ENCODE measurements around the gene MAT1A. TPM values are rescaled to one million over a fixed set of nuclear protein-coding genes. Genes with fewer than 3 reads are reported as not detected.

The MAT1A gene
- total RNA-seq, 1 donor from 2014 or later = 0.11 TPM

GRCh38 chr10:80273523-80274170 is 15.8 kb downstream of the MAT1A start:
- Histone ChIP-seq H3K4me3 (ENCODE audit: insufficient read depth, low read depth, low read length) (no peak overlapping the region), H3K4me2 (ENCODE audit: low read length) (no peak overlapping the region), H3K4me1 (ENCODE audit: insufficient read depth, low read length) (no peaks in the 10 kb centered on the region), H3K79me2 (ENCODE audit: insufficient read depth, low read length) (no peaks in the 10 kb centered on the region), H4K20me1 (ENCODE audit: insufficient read depth, low read length) (no peaks in the 10 kb centered on the region), H3K36me3 (ENCODE audit: insufficient read depth, low read length) (no peaks in the 10 kb centered on the region), H3K9me3 (ENCODE audit: insufficient read depth, low read depth, low read length) (no peaks in the 10 kb centered on the region), H3K27ac (ENCODE audit: low read depth, low read length) (no peak overlapping the region), H2AFZ (ENCODE audit: low read depth, low read length) (no peak overlapping the region), H3K9ac (ENCODE audit: low read length) (no peak overlapping the region), H3K27me3 (ENCODE audit: insufficient read depth, low read length) (no peaks in the 10 kb centered on the region)
- Mint-ChIP-seq H3K4me3 (ENCODE audit: unreplicated experiment) (no peak overlapping the region), H3K4me1 (ENCODE audit: low read depth, unreplicated experiment) (peaks cover 3% of the 10 kb centered on the region), H3K36me3 (ENCODE audit: low read depth, unreplicated experiment) (no peaks in the 10 kb centered on the region), H3K9me3 (ENCODE audit: unreplicated experiment) (peaks cover 2% of the 10 kb centered on the region), H3K27me3 (ENCODE audit: low read depth, unreplicated experiment) (peaks cover 23% of the 10 kb centered on the region), H3K27ac (ENCODE audit: unreplicated experiment) (no peak overlapping the region)
- DNase-seq (ENCODE audit: low read depth) (no peak), FAIRE-seq (no peak)
- TF ChIP-seq CTCF (IDR thresholded peaks at IDR 0.05; ENCODE audit: insufficient read depth, low read depth, low read length) (no peak), EZH2 (IDR thresholded peaks at IDR 0.05; ENCODE audit: insufficient read depth, low read length) (no peak)

GRCh38 chr10:80272793-80273522 is 16.5 kb downstream of the MAT1A start:
- no peaks in the 10 kb centered on the region for H4K20me1 ChIP-seq (ENCODE audit: insufficient read depth, low read length)
- no peaks in the 10 kb centered on the region for H3K79me2 ChIP-seq (ENCODE audit: insufficient read depth, low read length)
- Mint-ChIP-seq H3K27ac (ENCODE audit: unreplicated experiment) (peak overlapping the region; percentile 41), H3K4me3 (ENCODE audit: unreplicated experiment) (no peak overlapping the region), H3K27me3 (ENCODE audit: low read depth, unreplicated experiment) (peaks cover 22% of the 10 kb centered on the region), H3K4me1 (ENCODE audit: low read depth, unreplicated experiment) (peaks cover 8% of the 10 kb centered on the region), H3K36me3 (ENCODE audit: low read depth, unreplicated experiment) (no peaks in the 10 kb centered on the region), H3K9me3 (ENCODE audit: unreplicated experiment) (peaks cover 2% of the 10 kb centered on the region)
- H3K27ac ChIP-seq (ENCODE audit: low read depth, low read length) = no peak overlapping the region
- DNase-seq (ENCODE audit: low read depth) (no peak), FAIRE-seq (no peak)
- H3K36me3 ChIP-seq (ENCODE audit: insufficient read depth, low read length) = no peaks in the 10 kb centered on the region
- H2AFZ ChIP-seq (ENCODE audit: low read depth, low read length) = no peak overlapping the region
- H3K4me3 ChIP-seq (ENCODE audit: insufficient read depth, low read depth, low read length) = no peak overlapping the region
- no peak overlapping the region for H3K4me2 ChIP-seq (ENCODE audit: low read length)
- no peaks in the 10 kb centered on the region for H3K9me3 ChIP-seq (ENCODE audit: insufficient read depth, low read depth, low read length)
- no peak overlapping the region for H3K9ac ChIP-seq (ENCODE audit: low read length)
- no peaks in the 10 kb centered on the region for H3K4me1 ChIP-seq (ENCODE audit: insufficient read depth, low read length)
- no peaks in the 10 kb centered on the region for H3K27me3 ChIP-seq (ENCODE audit: insufficient read depth, low read length)
- TF ChIP-seq CTCF (IDR thresholded peaks at IDR 0.05; ENCODE audit: insufficient read depth, low read depth, low read length) (no peak), EZH2 (IDR thresholded peaks at IDR 0.05; ENCODE audit: insufficient read depth, low read length) (no peak)

GRCh38 chr10:80271416-80271815 is 18.0 kb downstream of the MAT1A start:
- H3K4me3 ChIP-seq (ENCODE audit: insufficient read depth, low read depth, low read length) = no peak overlapping the region
- H3K27me3 Mint-ChIP-seq (ENCODE audit: low read depth, unreplicated experiment) = peaks cover 15% of the 10 kb centered on the region
- H3K4me3 Mint-ChIP-seq (ENCODE audit: unreplicated experiment) = no peak overlapping the region
- H3K36me3 Mint-ChIP-seq (ENCODE audit: low read depth, unreplicated experiment) = no peaks in the 10 kb centered on the region
- no peak overlapping the region for H3K27ac Mint-ChIP-seq (ENCODE audit: unreplicated experiment)
- TF ChIP-seq CTCF (IDR thresholded peaks at IDR 0.05; ENCODE audit: insufficient read depth, low read depth, low read length) = no peak
- TF ChIP-seq EZH2 (IDR thresholded peaks at IDR 0.05; ENCODE audit: insufficient read depth, low read length) = no peak
- no peak overlapping the region for H3K9ac ChIP-seq (ENCODE audit: low read length)
- H3K4me1 Mint-ChIP-seq (ENCODE audit: low read depth, unreplicated experiment) = peaks cover 8% of the 10 kb centered on the region
- no peaks in the 10 kb centered on the region for H3K79me2 ChIP-seq (ENCODE audit: insufficient read depth, low read length)
- DNase-seq (ENCODE audit: low read depth) (no peak), FAIRE-seq (no peak)
- no peak overlapping the region for H2AFZ ChIP-seq (ENCODE audit: low read depth, low read length)
- H4K20me1 ChIP-seq (ENCODE audit: insufficient read depth, low read length) = no peaks in the 10 kb centered on the region
- no peak overlapping the region for H3K27ac ChIP-seq (ENCODE audit: low read depth, low read length)
- H3K9me3 ChIP-seq (ENCODE audit: insufficient read depth, low read depth, low read length) = no peaks in the 10 kb centered on the region
- no peaks in the 10 kb centered on the region for H3K27me3 ChIP-seq (ENCODE audit: insufficient read depth, low read length)
- no peak overlapping the region for H3K4me2 ChIP-seq (ENCODE audit: low read length)
- H3K9me3 Mint-ChIP-seq (ENCODE audit: unreplicated experiment) = peaks cover 4% of the 10 kb centered on the region
- H3K36me3 ChIP-seq (ENCODE audit: insufficient read depth, low read length) = no peaks in the 10 kb centered on the region
- H3K4me1 ChIP-seq (ENCODE audit: insufficient read depth, low read length) = no peaks in the 10 kb centered on the region
